HG03460 (cell line): Measurements from ENCODE around the gene LSM7.

ENCODE experiments used
- ATAC-seq: cut with Tn5 transposase; IDR thresholded peaks from one replicate; pipeline ENCODE4 v1.9.1; 2021; ENCODE audit not compliant: unreplicated experiment

Gene LSM7

DNA sequence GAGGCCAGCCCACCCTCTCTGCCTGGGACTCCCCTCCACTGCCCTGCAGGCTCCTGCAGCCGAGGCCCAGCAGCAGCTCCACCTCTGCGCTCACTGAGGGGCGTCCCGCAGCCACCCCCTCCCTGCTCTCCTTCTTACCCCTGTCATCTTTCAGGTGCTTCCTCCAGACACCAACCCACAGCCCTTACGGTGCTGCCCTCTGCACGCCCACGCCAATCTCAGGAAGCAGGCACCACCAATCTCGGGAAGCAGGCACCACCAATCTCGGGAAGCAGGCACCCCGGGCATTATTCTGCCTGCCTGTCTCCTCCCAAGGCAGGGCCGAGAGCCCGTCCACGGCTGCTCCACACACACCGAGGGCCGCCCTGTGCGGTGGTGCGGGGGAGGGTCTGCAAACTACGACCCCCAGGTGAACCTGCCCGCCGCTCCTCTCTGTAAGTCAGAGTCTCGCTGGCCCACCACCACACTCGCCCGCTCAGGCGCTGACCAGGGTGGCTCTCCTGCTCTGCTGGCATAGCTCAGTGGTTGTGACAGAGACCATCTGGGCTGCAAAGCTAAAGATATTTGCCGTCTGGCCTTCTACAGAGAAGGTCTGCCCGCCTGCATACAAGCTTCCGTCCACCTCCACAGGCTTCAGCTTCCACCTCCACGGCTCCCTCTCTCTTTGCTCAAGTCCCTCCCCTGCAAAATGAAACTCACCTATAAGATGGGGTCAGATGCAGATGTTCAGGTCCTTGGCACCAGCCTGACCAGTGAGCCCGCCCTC lies 2.9 kb downstream of the LSM7 start:
- no peak for ATAC-seq

DNA sequence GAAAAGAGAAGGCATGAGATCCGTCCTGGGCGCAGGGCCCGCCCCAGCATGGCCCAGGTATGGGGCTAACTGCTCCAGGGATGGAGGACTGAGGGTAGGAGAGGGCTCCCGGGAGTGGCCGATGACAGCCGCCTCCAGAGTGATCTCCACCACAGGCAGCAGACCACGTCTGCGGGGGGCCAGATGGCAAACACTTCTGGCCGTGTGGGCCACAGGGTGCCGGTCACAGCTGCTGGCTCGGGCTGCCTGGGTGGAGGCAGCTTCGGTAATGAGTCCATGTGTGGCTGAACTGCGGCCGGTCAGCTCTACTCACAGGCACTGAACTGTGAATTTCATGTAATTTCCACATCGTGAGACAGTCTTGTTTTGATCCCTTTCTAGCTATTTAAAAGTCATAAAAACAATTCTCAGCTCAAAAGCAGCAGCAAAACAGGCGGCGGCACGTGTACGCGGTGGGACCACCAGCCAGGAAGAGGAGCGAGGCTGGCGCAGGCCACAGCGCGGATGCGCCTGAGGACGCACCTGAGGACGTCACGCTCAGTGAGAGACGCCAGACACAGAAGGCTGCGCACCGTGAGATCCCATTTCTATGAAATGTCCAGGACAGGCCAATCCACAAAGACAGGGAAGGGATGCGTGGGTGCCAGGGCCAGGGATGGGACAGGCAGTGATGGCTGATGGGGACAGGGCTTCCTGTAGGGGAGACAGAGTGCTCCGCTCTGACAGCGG lies 4.0 kb downstream of the LSM7 start:
- ATAC-seq: no peak

DNA sequence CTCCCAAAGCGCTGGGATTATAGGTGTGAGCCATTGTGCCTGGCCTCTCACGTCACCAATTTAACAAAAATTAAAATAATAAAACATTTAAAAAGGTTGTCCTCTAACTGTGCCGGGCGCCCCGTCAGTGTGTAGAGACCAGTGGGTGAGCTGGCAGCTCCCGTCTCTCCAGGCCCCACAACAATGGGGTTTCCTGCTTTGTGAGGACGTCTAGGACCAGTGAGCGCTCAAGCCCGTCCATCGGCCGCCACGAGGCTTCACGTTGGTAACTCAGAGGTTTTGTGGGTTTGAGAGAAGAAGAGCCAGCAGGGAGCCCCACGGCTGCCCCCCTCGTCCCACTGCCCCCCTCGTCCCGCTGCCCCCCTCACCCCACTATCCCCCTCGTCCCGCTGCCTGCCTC lies 4.7 kb downstream of the LSM7 start:
- no peak for ATAC-seq

DNA sequence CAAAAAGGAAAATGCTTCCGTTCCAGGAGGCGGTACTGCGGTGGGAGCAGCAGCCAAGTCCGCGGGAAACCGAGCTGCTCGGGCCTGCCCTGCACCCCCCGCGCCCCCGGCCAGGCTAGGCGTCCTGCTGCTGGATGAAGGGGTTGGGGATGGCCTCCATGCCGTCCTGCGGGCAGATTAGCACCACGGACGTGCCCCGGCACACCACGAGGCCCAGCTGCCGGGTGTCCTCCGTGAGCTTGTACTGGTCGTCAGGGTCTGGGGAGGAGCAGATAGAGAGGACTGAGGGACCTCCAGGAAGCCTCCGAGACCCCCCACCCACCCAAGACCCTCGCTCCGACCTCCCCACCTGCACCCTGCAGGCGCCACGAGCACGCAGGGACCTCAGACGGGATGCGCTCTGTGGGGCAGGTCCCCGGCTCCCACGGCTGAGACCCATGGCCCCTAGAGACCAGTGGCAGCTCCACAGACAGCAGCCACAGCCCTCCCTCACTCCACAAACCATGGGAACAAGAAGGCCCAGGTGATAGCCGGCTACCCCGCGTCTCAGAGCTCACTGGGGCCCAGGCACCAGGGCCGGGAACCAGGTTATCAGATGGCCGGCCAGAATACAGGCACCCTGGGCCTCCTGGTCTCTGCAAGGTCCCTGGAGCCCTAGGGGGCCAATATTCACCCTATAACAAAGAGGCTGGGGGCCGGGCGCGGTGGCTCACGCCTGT lies 6.7 kb downstream of the LSM7 start:
- no peak for ATAC-seq

DNA sequence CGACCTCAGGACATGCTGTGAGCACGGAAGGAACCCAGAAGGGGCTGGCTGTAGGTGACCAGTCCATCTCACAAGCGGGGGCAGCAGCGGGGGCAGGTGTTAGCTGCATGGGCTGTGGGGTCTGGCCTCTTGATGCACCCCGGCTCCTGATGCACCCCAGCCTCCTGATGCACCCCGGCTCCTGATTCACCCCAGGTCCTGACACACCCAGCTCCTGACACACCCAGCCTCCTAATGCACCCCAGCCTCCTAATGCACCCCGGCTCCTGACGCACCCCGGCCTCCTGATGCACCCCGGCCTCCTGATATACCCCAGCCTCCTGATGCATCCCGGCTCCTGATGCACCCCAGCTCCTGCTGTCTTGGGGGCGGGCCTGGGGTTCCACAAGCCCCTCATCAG lies 7.4 kb downstream of the LSM7 start:
- no peak for ATAC-seq

DNA sequence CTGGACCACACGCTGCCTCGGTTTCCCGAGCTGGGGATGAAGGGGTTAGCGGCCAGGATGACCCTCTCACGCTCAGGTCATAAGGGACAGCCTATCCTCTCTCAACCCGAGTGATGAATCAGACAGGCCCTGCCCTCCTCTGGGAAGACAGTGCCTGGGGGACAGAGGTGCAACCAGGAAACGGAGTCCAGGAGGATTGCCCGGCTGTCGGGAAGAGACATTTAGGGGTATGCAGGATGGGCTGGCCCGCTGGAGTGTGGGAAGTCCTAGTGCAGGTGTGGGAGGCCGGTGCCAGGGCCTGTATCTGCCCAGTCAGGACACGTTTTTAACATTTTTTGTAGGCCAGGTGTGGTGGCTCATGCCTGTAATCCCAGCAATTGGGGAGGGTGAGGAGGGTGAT lies 8.3 kb downstream of the LSM7 start:
- ATAC-seq: no peak

DNA sequence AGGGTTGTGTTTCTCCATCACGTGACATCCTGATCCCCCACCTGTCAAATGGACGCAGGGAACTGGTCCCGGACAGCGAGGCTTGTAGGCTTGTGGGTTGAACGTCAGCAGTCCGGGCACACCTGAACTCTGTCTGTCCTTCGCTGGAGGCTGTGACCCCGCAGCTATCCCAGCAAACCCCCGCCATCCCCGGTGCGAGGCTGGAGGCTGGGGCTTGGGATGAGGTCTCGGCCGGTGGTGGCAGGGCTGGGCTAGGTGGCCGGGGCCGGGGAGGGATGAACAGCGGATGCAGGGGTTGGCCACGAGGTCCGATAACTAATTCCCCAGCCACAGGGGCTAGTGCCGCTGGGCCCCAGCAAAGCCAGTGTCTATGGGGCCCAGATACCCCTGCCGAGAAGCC lies 8.8 kb downstream of the LSM7 start:
- no peak for ATAC-seq

DNA sequence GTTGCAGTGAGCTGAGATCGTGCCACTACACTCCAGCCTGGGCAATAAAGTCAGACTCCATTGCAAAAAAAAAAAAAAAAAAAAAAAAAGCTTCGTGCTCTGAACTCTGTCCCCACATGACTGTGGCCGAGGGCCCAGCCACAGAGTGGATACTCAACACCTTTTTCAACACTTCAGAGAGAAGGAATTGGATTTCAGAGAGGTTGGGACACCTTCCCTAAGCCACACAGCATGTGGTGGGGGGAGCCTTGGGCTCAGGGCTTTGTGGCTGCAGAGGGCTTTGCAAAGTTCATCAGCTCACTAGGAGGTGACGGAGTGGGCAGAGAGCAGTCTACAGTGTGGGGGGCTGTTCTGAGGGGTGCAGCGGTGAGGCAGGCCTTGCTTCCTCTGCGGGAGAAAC lies 9.5 kb downstream of the LSM7 start:
- ATAC-seq: no peak

DNA sequence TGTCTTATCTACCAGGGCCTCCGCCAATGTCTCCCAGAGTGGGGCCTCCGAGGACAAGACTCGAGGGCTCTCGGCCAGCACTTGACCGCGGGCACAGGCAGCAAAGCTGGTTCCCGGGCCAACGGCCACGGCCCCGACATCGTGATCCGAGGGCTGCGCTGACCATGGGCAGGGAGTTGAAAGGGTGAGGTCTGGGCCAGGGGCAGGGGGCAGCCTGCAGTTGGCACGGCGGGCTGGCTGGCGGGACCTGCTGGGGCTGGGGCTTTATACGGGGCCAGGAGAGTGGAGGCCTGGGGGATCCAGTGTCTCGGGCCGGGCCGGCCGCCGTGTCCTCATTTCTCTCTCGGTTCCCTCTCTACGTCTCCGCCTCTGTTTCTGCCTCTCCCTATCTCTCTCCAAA lies 10.6 kb downstream of the LSM7 start:
- no peak for ATAC-seq

DNA sequence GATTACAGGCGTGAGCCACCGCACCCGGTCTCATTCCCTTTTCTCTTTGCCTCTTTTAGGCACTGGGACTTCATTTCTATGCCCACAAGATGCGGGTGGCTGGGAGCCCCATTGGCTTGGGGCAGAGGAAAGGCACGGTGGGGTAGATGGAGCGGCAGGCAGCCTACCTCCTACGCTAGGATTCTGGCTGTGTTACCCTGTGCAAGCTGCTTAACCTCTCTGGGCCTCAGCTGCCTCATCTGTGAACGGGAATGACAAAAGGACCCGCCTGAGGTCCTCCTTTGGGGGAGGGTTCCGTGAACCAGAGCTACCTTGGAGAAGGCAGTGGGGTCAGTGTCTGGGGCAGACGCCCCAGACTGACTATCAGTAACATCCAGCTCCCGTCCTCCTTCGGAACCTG lies 11.1 kb downstream of the LSM7 start:
- no peak for ATAC-seq

DNA sequence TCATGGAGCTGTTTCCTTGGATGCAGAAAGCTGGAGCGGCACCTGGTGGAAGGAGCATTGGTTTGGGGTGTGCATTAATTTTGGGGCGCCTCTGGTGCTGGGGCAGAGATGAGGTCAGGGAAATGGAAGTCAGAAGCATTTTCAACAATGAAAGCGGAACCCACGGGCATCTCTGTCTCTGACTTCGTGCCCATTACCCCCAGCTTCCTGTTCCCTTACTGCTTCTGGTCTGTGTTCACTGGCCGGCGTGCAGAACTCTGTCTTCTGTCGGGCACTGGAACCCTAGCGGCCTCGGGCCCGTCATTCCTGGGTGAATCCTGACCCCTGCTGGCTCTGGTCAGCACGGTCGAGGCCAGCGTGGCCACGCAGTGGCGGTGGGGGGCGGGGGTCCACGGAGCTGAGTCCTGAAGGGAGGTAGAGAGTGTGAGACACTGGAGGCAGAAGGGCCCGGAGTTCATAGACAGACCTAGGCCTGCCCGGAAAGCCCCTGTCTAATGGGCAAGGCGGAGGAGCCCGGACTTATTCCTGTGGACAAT lies 12.5 kb downstream of the LSM7 start:
- ATAC-seq: no peak

DNA sequence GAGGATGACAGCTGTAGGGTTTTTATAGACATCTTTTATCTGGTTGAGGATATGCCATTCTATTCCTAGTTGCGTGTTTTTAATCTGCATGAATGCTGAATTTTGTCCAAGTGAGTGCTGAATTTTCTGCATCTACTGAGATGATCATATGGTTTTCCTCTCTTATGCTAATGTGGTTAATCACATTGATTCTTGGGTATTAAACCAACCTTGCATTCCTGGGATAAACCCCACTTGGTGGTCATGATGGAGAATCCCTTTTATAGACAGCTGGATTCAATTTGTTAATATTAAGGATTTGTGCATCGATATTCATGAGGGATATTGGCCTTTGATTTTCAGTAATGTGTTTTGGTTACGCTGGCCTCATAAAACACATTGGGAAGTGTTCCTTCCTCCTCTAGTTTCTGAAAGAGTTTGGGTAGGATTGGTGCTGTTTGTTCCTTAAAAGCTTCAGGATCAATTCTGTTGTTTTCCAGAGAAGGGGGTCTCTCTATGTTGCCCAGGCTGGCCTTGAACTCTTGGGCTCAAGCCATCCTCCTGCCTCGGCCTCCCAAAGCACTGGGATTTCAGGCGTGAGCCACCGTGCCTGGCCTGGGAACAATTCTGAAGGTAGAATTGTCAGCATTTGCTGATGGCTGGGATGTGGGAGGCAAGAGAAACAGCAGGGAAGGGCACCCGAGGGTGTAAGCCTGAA lies 13.1 kb downstream of the LSM7 start:
- ATAC-seq: no peak

DNA sequence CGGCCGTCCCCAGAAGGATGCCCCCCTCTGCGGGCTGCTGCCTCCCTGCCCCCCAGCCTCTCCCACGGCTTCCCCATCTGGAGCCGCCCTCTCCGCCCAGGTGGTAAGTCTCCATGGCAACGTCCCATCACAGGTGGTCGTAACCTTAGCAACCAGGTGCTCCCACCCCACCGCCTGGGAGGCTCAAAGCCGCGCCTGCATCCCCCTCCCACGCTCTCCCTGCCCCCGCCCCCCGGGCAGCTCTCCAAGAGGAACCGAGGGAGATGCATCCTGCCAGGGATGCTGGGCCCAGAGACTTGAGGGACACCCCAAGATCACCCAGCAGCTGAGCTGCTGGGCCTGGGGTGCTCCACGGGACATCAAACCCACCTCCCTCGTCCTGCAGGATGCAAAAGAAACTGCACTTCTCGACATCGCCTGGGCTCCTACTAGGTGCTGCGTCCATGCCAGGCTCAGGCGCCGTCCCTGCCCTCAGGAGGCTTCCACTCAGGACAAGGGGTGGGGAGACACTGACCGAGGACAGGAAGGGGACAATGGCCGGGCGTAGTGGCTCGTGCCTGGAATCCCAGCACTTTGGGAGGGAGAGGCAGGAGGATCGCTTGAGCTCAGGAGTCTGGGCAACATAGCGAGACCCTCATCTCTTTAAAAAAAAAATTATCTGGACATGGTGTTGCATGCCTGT lies 15.4 kb downstream of the LSM7 start:
- no peak for ATAC-seq

DNA sequence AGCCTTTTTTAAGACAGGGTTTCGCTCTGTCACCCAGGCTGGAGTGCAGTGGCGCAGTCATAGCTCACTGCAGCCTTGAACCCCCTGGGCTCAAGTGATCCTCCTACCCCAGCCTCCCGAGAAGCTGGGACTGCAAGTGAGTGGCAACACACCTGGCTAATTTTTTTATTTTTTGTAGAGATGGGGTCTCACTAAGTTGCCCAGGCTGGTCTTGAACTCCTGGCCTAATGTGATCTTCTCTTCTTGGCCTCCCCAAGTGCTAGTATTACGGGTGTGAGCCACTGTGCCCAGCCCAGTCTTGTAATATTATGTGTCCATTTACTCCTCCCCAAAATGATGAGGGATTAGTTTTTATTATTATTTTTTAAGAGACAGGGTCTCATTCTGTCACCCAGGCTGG lies 17.3 kb downstream of the LSM7 start:
- ATAC-seq: no peak

DNA sequence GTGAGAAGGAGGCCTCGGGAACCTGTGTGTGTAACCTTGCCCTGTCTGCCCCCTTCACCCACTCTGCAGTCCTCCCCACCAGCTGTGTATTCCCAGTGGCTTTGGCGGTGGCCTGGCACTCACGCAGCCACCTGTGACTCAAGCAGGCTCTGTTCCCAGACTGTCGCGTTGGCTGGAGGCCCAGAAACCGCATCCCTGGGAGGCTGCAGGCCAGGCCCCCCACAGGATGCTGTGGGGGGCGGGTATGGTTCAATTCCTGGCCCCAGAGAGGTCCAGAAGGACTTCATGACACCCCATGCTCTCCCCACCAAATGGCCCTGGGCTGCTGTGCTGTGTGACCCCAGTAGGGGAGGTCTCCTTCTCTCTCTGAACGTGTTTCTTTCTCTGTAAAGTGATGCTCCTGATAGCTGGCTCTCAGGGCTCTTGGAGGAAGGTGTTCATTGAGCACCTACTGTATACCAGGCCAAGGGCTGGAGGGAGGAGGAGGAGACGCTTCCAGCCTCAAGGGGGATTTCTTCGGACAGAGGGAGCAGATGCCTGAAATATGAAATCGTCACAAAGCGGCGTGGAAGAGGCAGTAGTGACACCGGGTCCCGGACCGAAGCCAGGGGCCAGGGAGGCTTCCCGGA lies 18.5 kb downstream of the LSM7 start:
- ATAC-seq: no peak

DNA sequence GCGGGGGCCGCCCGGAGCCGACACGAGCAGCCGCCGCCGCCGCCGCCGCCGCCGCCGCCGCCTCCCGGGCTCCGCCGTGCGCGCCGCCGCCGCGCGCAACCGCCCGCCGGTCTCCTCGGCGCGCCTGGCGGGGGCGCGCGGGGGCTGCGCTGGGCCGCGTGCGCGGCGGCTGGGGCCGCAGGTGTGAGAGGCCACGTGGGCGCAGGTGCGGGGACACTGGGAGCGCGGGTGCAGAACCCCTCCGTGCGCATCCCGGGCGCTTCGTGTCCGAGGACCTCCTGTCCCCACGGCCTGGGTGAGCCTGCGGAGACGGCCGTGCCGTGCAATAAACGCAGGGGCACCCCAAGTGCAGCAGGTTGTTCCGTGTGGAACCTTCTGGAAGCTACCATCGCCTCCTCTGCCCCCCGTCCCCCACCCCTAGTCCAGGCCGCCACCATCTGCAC lies 20.3 kb downstream of the LSM7 start, which contains the start of gene LINGO3:
TSS of gene LINGO3 (minus strand) at position 41 of the 443 bp plus-strand sequence. CDS start 16,378 bp downstream, outside the sequence.
- no peak for ATAC-seq

DNA sequence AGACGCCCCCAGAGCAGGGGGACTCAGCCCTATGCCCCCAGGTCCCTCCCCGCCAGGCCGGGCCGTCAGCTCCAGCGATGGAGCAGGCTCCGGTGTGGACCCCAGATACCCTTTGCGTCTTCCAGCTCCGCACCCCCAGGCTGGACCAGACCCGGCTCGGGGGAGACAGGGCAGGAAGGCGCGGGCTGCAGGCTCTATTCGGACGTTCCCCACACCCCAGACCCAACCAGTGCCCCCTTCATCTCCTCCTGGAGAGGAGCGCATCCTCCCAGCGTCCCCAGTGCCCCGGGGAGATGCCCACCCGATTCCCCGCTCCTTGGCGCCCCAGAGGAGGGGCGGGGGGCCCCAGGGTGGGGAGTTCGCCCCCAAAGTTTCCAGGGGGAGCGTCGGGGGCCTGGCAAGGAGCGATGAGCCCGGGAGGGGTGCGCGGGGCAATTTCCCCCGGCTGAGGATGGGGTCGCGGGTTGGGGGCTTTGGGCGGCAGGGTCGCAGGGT lies 20.8 kb downstream of the LSM7 start:
- ATAC-seq: no peak

DNA sequence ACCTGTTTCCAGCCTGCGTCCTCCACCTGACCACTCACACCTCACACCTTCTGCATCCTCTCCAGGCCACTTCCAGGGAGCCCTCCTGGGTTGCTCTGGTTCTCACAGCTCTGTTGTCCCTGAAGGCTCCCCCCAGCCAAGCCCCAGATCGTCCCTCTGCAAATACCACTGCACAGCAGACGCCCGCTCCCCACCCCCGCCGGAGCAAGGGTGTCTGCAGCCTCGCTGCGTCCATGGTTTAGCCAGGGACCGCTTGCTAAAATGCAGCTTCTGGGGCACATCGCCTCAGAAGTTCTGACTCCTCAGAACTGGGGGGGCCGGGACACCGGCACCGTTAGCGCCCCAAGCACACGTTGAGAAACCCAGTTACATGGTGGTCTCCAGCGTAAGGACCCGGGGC lies 21.4 kb downstream of the LSM7 start:
- ATAC-seq: no peak

DNA sequence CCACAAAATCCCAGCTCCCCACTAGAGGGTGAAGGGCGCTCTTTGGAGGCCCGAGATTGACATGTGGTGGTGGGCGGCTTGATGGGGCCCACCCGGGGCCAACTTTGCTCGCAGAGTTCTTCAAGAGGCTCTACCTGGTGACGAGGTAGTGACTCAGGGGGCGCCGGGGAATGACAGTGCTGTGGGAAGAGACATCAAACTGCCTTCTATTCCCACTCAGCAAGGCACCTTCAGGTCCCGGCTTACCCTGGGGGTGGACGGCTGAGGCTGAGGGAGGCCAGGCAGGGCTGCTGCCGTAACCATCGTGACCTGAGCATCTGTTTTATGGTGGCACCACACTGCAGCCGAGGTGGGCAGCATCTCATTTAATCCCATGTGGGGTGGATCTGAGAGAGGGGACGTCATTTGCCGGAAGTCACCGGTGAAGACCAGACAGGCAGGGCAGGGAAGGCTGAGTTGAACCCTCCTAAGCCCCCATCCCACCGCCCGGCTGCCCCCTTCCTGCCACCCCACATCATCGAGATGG lies 22.0 kb downstream of the LSM7 start:
- ATAC-seq: no peak
